GM12878 (cell line): Measurements from ENCODE around the gene SFXN5. TPM values are rescaled to one million over a fixed set of nuclear protein-coding genes. Genes with fewer than 3 reads are reported as not detected.

Source experiments
- ATAC-seq: fragments of 200-7000 bp; cut with Tn5 transposase; 3 replicates; pipeline ENCODE4 v1.9.1; 2020; ENCODE audit warnings: mild to moderate bottlenecking, moderate library complexity
- BruUV-seq: library from RNA; stranded (reverse); fragments of 400-500 nt; replicated peaks from 2 replicates; lab custom pipeline; 2021; lab: Mats Ljungman, UMichigan
- CTCF ChIA-PET: fragments of 300-600 bp; sonication (Branson Sonifier 250); formaldehyde crosslinking; extraction: SDS; loops from one replicate; lab custom pipeline; 2021; ENCODE audit warnings: inconsistent platforms; lab: Yijun Ruan, JAX
- POLR2A ChIA-PET: fragments of 350-600 bp; formaldehyde crosslinking; extraction: SDS; loops from one replicate; lab custom pipeline; 2021; ENCODE audit warnings: inconsistent platforms; lab: Charles Lee
- RAD21 ChIA-PET: fragments of 300-600 bp; sonication (Branson Sonifier 250); formaldehyde crosslinking; loops from one replicate; lab custom pipeline; 2023; ENCODE audit warnings: antibody characterized with exemption; ENCODE audit not compliant: unreplicated experiment; lab: Charles Lee
- SMC1A ChIA-PET: fragments of 300-600 bp; sonication (Branson Sonifier 250); formaldehyde crosslinking; loops from one replicate; lab custom pipeline; 2023; ENCODE audit not compliant: unreplicated experiment, uncharacterized antibody; lab: Charles Lee
- DNase-seq: peaks from one replicate; pipeline ENCODE4 v3.0.0-alpha.2; 2011; ENCODE audit warnings: low read depth, low spot score
- FAIRE-seq: peaks from 3 replicates; lab custom pipeline; 2011; peaks lifted over from hg19 to GRCh38; lab: Jason Lieb, UNC
- H2AFZ ChIP-seq: 2 replicates; pipeline ENCODE4 v1.6.0; 2011; ENCODE audit warnings: low read depth, low read length, control low read depth; ENCODE audit not compliant: control insufficient read depth
- H3K27ac ChIP-seq: 2 replicates; pipeline ENCODE4 v1.5.1; 2011; ENCODE audit warnings: control low read depth; ENCODE audit not compliant: control insufficient read depth, insufficient read depth
- H3K27me3 ChIP-seq, 2 experiments: replicated peaks in 1 of 2; 2 replicates each; pipeline versions ENCODE4 v1.6.0 to v1.6.1; 2011; ENCODE audit warnings: low read length in 1 of 2; ENCODE audit not compliant: control insufficient read depth in 2 of 2, insufficient read depth in 2 of 2
- H3K36me3 ChIP-seq, 2 experiments: 2 replicates each; pipeline ENCODE4 v1.5.1; 2011; ENCODE audit warnings: low read length in 1 of 2; ENCODE audit not compliant: control insufficient read depth in 2 of 2, insufficient read depth in 2 of 2
- H3K4me1 ChIP-seq: 2 replicates; pipeline ENCODE4 v1.6.1; 2011; ENCODE audit warnings: mild to moderate bottlenecking, low read length, moderate library complexity, mixed read lengths; ENCODE audit not compliant: control insufficient read depth, insufficient read depth
- H3K4me2 ChIP-seq: 2 replicates; pipeline ENCODE4 v1.6.0; 2011; ENCODE audit warnings: control low read depth; ENCODE audit not compliant: control insufficient read depth, insufficient read depth
- H3K4me3 ChIP-seq: fragments of 200-600 bp; sonication (generic); 2 replicates; pipeline ENCODE4 v1.5.1; 2016
- H3K79me2 ChIP-seq: 2 replicates; pipeline ENCODE4 v1.6.0; 2011; ENCODE audit warnings: low read length; ENCODE audit not compliant: control insufficient read depth, insufficient read depth
- H3K9ac ChIP-seq: 2 replicates; pipeline ENCODE4 v1.8.0; 2011; ENCODE audit warnings: low read length, control low read depth, mixed read lengths; ENCODE audit not compliant: control insufficient read depth, insufficient read depth
- H3K9me3 ChIP-seq: replicated peaks from 3 replicates; pipeline ENCODE4 v1.5.1; 2011; ENCODE audit warnings: mild to moderate bottlenecking, low read length; ENCODE audit not compliant: control insufficient read depth, insufficient read depth
- H4K20me1 ChIP-seq: 2 replicates; pipeline ENCODE4 v1.6.0; 2011; ENCODE audit not compliant: control insufficient read depth, insufficient read depth
- MEF2B ChIP-seq: fragments of 450-650 bp; IDR thresholded peaks from 2 replicates; pipeline ENCODE4 v1.6.1; 2018; ENCODE audit warnings: mild to moderate bottlenecking, moderate library complexity; ENCODE audit not compliant: partially characterized antibody, poor library complexity, severe bottlenecking
- YY1 ChIP-seq: IDR thresholded peaks from 2 replicates; pipeline ENCODE4 v1.6.1; 2011; ENCODE audit warnings: low read depth, mild to moderate bottlenecking, low read length
- WGBS: methylation state at CpG from one replicate; pipeline ENCODE4 v1.1.6; 2016; ENCODE audit warnings: low lambda C conversion rate; ENCODE audit not compliant: insufficient replicate concordance, insufficient coverage; ENCODE audit errors: missing lambda C conversion rate; 5-methylcytosine and 5-hydroxymethylcytosine counted together
- in situ Hi-C: fragments of 300-500 bp; cut with MboI; formaldehyde crosslinking; loops from 9 replicates; pipeline ENCODE4 v1.14.3; 2018; ENCODE audit warnings: mixed read lengths
- intact Hi-C: fragments of 100-400 bp; cut with micrococcal nuclease; formaldehyde crosslinking; loops from one replicate; pipeline ENCODE4 v1.14.2; 2022; ENCODE audit not compliant: unreplicated experiment
- polyA plus RNA-seq, 11 experiments: library from polyadenylated mRNA; depleted of rRNA in 4 of 11; unstranded in 6 of 11; stranded (reverse) in 5 of 11; fragments of >200 nt; fragmentation: Nextera tagmentation in 4 of 11; fragmentation: Illumina TruSeq in 1 of 11; extraction: Ambion mirVana in 4 of 11; extraction: Trizol in 1 of 11; gene quantifications; 1 replicate in 1 of 11; 2 replicates in 10 of 11; pipeline versions ENCODE4 v1.2.1 to v1.2.3, GENCODE V29; 2011 to 2016; ENCODE audit warnings: inconsistent platforms in 2 of 11, missing spikeins in 2 of 11, low read depth in 1 of 11
- total RNA-seq, 4 experiments: library from RNA; depleted of rRNA in 3 of 4; stranded (reverse); fragments of >200 nt in 3 of 4; fragmentation: Illumina TruSeq in 1 of 4; extraction: Trizol in 1 of 4; gene quantifications; 2 replicates each; pipeline versions ENCODE4 v1.2.1 to v1.2.3, GENCODE V29; 2013 to 2021
- TF ChIP-seq, protein P1 (sequence below): fragments of 450-650 bp; formaldehyde crosslinking; IDR thresholded peaks from 2 replicates; pipeline ENCODE4 v1.5.0; 2022; ENCODE audit warnings: mild to moderate bottlenecking, missing genetic modification characterization
- TF ChIP-seq, protein P2 (sequence below): fragments of 450-650 bp; IDR thresholded peaks from 2 replicates; pipeline ENCODE4 v1.6.1; 2017; ENCODE audit warnings: mild to moderate bottlenecking, moderate library complexity
- TF ChIP-seq, protein P3 (sequence below), 3 experiments: IDR thresholded peaks in 2 of 3; conservative IDR thresholded peaks in 1 of 3; 2 replicates each; pipeline ENCODE4 v1.5.1; 2011; ENCODE audit warnings: low read depth in 3 of 3, low read length in 3 of 3, mild to moderate bottlenecking in 3 of 3, control low read depth in 2 of 3, moderate library complexity in 2 of 3, inconsistent platforms in 1 of 3, mixed read lengths in 1 of 3; ENCODE audit not compliant: control insufficient read depth in 2 of 3, insufficient read depth in 1 of 3; ENCODE audit errors: extremely low read depth in 1 of 3

Gene SFXN5
- total and polyA plus RNA-seq, 10 of the 15 experiments (the other 5 are each of a cell fraction or from before 2014, with no cell fraction given): 3.3 to 15.9 (median 11.2) TPM

DNA sequence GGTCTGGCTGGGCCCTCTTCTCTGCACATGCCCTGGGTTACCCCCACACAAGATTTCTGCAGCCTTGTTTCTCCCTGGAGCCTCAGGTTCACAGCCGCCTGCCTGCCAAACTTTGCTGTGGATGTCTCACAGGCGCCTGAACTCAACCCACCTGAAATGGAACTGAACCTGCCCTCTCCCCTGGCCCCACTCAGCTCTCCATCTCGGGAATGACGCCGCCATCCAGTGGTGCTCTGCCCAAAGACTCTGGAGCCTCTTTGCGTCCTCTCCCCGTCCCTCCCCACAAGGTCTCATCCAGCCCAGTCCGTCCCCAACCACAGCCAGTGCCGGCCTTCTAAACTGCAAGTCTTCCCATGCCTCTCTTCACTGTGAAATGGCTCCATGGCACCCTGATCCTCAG is 125.0 kb downstream of the SFXN5 start:
- TF ChIP-seq MEF2B: no peak
- TF ChIP-seq, protein P1, sequence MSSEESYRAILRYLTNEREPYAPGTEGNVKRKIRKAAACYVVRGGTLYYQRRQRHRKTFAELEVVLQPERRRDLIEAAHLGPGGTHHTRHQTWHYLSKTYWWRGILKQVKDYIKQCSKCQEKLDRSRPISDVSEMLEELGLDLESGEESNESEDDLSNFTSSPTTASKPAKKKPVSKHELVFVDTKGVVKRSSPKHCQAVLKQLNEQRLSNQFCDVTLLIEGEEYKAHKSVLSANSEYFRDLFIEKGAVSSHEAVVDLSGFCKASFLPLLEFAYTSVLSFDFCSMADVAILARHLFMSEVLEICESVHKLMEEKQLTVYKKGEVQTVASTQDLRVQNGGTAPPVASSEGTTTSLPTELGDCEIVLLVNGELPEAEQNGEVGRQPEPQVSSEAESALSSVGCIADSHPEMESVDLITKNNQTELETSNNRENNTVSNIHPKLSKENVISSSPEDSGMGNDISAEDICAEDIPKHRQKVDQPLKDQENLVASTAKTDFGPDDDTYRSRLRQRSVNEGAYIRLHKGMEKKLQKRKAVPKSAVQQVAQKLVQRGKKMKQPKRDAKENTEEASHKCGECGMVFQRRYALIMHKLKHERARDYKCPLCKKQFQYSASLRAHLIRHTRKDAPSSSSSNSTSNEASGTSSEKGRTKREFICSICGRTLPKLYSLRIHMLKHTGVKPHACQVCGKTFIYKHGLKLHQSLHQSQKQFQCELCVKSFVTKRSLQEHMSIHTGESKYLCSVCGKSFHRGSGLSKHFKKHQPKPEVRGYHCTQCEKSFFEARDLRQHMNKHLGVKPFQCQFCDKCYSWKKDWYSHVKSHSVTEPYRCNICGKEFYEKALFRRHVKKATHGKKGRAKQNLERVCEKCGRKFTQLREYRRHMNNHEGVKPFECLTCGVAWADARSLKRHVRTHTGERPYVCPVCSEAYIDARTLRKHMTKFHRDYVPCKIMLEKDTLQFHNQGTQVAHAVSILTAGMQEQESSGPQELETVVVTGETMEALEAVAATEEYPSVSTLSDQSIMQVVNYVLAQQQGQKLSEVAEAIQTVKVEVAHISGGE (CRISPR knock-in tag): no peak
- ChIA-PET SMC1A (no interaction called here), CTCF (no interaction called here), RAD21 (interaction anchor here (1.4 kb wide), 1 partner anchor 52 kb away, joined by 4 read pairs; no protein-coding TSS in a partner anchor), POLR2A (no interaction called here)
- Histone ChIP-seq H3K4me2 (no peak overlapping the region), H3K4me3 (no peak overlapping the region), H3K27ac (no peak overlapping the region), H3K27me3 (no peaks in the 10 kb centered on the region), H3K9ac (no peak overlapping the region), H3K79me2 (no peaks in the 10 kb centered on the region), H3K4me1 (no peaks in the 10 kb centered on the region), H3K9me3 (no peaks in the 10 kb centered on the region), H2AFZ (no peak overlapping the region), H4K20me1 (no peaks in the 10 kb centered on the region), H3K36me3 (no peaks in the 10 kb centered on the region)
- BruUV-seq: no TSS peak
- ATAC-seq: no peak
- WGBS: 51% methylated on average over 9 of the region's 9 CpGs
- in situ Hi-C loops: no loop called here
- intact Hi-C loops: no loop called here
- no peak for FAIRE-seq
- DNase-seq: no peak

DNA sequence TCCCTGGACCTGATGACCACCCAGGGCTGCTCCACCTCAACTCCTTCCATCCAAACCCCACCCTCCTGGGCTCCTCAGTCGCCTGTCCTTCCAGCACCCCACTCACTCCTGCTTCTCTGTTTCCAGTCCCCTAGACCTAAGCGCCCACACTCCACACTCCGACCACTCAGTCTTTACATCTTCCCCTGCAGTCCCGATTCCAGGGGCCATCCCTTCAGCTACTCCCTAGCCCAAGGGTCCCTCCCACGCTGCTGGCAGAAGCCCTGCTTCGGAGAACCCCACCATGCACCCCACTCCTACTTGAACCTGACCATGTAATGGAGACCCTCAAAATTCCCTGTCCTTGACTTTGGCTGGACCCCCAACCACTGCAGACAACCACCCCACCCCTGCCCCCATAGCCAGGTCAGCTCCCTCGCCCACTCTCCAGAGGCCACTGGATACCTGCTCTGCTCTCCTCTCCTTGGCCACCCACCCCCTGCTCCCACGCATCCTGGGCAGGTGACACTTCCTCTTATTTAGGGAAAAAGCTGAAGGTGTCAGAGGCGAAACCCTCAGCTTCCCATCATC is 126.0 kb downstream of the SFXN5 start:
- 34% methylated on average over 9 of the region's 9 CpGs for WGBS
- no peak overlapping the region for H3K9ac ChIP-seq
- TF ChIP-seq, protein P2, sequence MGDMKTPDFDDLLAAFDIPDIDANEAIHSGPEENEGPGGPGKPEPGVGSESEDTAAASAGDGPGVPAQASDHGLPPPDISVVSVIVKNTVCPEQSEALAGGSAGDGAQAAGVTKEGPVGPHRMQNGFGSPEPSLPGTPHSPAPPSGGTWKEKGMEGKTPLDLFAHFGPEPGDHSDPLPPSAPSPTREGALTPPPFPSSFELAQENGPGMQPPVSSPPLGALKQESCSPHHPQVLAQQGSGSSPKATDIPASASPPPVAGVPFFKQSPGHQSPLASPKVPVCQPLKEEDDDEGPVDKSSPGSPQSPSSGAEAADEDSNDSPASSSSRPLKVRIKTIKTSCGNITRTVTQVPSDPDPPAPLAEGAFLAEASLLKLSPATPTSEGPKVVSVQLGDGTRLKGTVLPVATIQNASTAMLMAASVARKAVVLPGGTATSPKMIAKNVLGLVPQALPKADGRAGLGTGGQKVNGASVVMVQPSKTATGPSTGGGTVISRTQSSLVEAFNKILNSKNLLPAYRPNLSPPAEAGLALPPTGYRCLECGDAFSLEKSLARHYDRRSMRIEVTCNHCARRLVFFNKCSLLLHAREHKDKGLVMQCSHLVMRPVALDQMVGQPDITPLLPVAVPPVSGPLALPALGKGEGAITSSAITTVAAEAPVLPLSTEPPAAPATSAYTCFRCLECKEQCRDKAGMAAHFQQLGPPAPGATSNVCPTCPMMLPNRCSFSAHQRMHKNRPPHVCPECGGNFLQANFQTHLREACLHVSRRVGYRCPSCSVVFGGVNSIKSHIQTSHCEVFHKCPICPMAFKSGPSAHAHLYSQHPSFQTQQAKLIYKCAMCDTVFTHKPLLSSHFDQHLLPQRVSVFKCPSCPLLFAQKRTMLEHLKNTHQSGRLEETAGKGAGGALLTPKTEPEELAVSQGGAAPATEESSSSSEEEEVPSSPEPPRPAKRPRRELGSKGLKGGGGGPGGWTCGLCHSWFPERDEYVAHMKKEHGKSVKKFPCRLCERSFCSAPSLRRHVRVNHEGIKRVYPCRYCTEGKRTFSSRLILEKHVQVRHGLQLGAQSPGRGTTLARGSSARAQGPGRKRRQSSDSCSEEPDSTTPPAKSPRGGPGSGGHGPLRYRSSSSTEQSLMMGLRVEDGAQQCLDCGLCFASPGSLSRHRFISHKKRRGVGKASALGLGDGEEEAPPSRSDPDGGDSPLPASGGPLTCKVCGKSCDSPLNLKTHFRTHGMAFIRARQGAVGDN: no peak
- TF ChIP-seq, protein P3, sequence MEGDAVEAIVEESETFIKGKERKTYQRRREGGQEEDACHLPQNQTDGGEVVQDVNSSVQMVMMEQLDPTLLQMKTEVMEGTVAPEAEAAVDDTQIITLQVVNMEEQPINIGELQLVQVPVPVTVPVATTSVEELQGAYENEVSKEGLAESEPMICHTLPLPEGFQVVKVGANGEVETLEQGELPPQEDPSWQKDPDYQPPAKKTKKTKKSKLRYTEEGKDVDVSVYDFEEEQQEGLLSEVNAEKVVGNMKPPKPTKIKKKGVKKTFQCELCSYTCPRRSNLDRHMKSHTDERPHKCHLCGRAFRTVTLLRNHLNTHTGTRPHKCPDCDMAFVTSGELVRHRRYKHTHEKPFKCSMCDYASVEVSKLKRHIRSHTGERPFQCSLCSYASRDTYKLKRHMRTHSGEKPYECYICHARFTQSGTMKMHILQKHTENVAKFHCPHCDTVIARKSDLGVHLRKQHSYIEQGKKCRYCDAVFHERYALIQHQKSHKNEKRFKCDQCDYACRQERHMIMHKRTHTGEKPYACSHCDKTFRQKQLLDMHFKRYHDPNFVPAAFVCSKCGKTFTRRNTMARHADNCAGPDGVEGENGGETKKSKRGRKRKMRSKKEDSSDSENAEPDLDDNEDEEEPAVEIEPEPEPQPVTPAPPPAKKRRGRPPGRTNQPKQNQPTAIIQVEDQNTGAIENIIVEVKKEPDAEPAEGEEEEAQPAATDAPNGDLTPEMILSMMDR (IDR thresholded peaks at IDR 0.05 in 2 of 3, conservative IDR thresholded peaks at IDR 0.05 in 1 of 3; ENCODE audit: control insufficient read depth in 2 of 3, extremely low read depth in 1 of 3, insufficient read depth in 1 of 3, low read depth in 3 of 3, low read length in 3 of 3): no peak
- TF ChIP-seq YY1: no peak

More for the DNA sequence above, 126.0 kb downstream of the SFXN5 start:
- H4K20me1 ChIP-seq: no peaks in the 10 kb centered on the region
- no peak overlapping the region for H3K4me3 ChIP-seq
- intact Hi-C loops: no loop called here
- BruUV-seq: no TSS peak
- H3K4me1 ChIP-seq: no peaks in the 10 kb centered on the region
- no peaks in the 10 kb centered on the region for H3K36me3 ChIP-seq
- no peaks in the 10 kb centered on the region for H3K27me3 ChIP-seq
- H3K79me2 ChIP-seq: no peaks in the 10 kb centered on the region
- DNase-seq (no peak), ATAC-seq (no peak), FAIRE-seq (no peak)
- H3K9me3 ChIP-seq: no peaks in the 10 kb centered on the region
- ChIA-PET POLR2A (no interaction called here), SMC1A (no interaction called here), CTCF (no interaction called here), RAD21 (interaction anchor here (0.6 kb wide), 1 partner anchor 1295 kb away, joined by 3 read pairs; no protein-coding TSS in a partner anchor)
- in situ Hi-C loops: no loop called here
- no peak overlapping the region for H3K4me2 ChIP-seq
- no peak overlapping the region for H2AFZ ChIP-seq
- no peak overlapping the region for H3K27ac ChIP-seq
